ENCODE results near the gene TRPC4AP.
A peak's percentile ranks its signal among the peaks of the same experiment; 100 is the strongest.
"Not testable (repeated sequence)": the region's sequence is repeated elsewhere in the genome, so short reads cannot be mapped to it uniquely, and the experiment has no call there.

The TRPC4AP gene

GRCh38 chr20:35092524-35093266 lies at the start of gene TRPC4AP:
TSS of gene TRPC4AP (minus strand) at chr20:35092807. CDS start at chr20:35092781, 26 bp downstream.
- DNase-seq, result peak; percentile 84

GRCh38 chr20:35135867-35136586 lies 43.4 kb upstream of the TRPC4AP start:
- no peak for DNase-seq

- no peak for DNase-seq
Measured at GRCh38 chr20:35134880-35135279, 42.3 kb upstream of the TRPC4AP start.

GRCh38 chr20:35134472-35134871 lies 41.9 kb upstream of the TRPC4AP start:
- DNase-seq, result no peak

GRCh38 chr20:35133735-35134134 lies 41.1 kb upstream of the TRPC4AP start:
- DNase-seq, result no peak

- DNase-seq, result no peak
Measured at GRCh38 chr20:35133031-35133430, 40.4 kb upstream of the TRPC4AP start.

GRCh38 chr20:35131934-35132333 lies 39.3 kb upstream of the TRPC4AP start:
- DNase-seq, result no peak

- no peak for DNase-seq
Measured at GRCh38 chr20:35129647-35130069, 37.1 kb upstream of the TRPC4AP start.

- no peak for DNase-seq
Measured at GRCh38 chr20:35125753-35126152, 33.1 kb upstream of the TRPC4AP start.

- DNase-seq, result no peak
Measured at GRCh38 chr20:35122756-35123405, 30.3 kb upstream of the TRPC4AP start.

GRCh38 chr20:35121186-35121585 lies 28.6 kb upstream of the TRPC4AP start:
- DNase-seq, result no peak

GRCh38 chr20:35120012-35120701 lies 27.6 kb upstream of the TRPC4AP start:
- DNase-seq, result no peak

- no peak for DNase-seq
Measured at GRCh38 chr20:35117629-35118028, 25.0 kb upstream of the TRPC4AP start.

GRCh38 chr20:35117196-35117595 lies 24.6 kb upstream of the TRPC4AP start:
- no peak for DNase-seq

- DNase-seq, result no peak
Measured at GRCh38 chr20:35116258-35116657, 23.7 kb upstream of the TRPC4AP start.

GRCh38 chr20:35115606-35116005 lies 23.0 kb upstream of the TRPC4AP start:
- no peak for DNase-seq

GRCh38 chr20:35112276-35112675 lies 19.7 kb upstream of the TRPC4AP start:
- DNase-seq, result not testable (repeated sequence)

- DNase-seq, result no peak
Measured at GRCh38 chr20:35111141-35111888, 18.7 kb upstream of the TRPC4AP start.

- no peak for DNase-seq
Measured at GRCh38 chr20:35108921-35109320, 16.3 kb upstream of the TRPC4AP start.

- DNase-seq, result no peak
Measured at GRCh38 chr20:35106827-35107380, 14.3 kb upstream of the TRPC4AP start.

- DNase-seq, result no peak
Measured at GRCh38 chr20:35104685-35105295, 12.2 kb upstream of the TRPC4AP start.

- no peak for DNase-seq
Measured at GRCh38 chr20:35101620-35102019, 9.0 kb upstream of the TRPC4AP start.

Measured in KG1 (cell line).